RWPE2 (cell line): ENCODE results near the gene PABPC4L.
A peak's percentile ranks its signal among the peaks of the same experiment; 100 is the strongest.

Source experiments
- ATAC-seq: fragments of 200-7000 bp; cut with Tn5 transposase; 3 replicates; pipeline ENCODE4 v1.9.1; 2021; ENCODE audit warnings: low read depth
- DNase-seq: peaks from one replicate; pipeline ENCODE4 v3.0.0-alpha.2; 2020; ENCODE audit warnings: low spot score
- H3K27ac ChIP-seq: fragments of 450-650 bp; 2 replicates; pipeline ENCODE4 v1.5.1; 2017; ENCODE audit warnings: mild to moderate bottlenecking; ENCODE audit not compliant: poor library complexity, severe bottlenecking
- H3K27me3 ChIP-seq: fragments of 250-450 bp; sonication (Bioruptor Pico); 2 replicates; pipeline ENCODE4 v1.5.1; 2021; ENCODE audit warnings: mild to moderate bottlenecking, moderate library complexity; ENCODE audit not compliant: insufficient read depth, poor library complexity, severe bottlenecking
- H3K36me3 ChIP-seq: fragments of 250-450 bp; sonication (Bioruptor Pico); 2 replicates; pipeline ENCODE4 v1.5.1; 2020; ENCODE audit warnings: low read depth, mild to moderate bottlenecking, moderate library complexity
- H3K4me1 ChIP-seq: fragments of 250-450 bp; sonication (Bioruptor Pico); 2 replicates; pipeline ENCODE4 v1.5.1; 2021; ENCODE audit warnings: mild to moderate bottlenecking, moderate library complexity; ENCODE audit not compliant: insufficient read depth, poor library complexity, severe bottlenecking
- H3K4me3 ChIP-seq: fragments of 250-450 bp; sonication (Bioruptor Pico); 2 replicates; pipeline ENCODE4 v1.5.1; 2021; ENCODE audit warnings: mild to moderate bottlenecking, moderate library complexity; ENCODE audit not compliant: severe bottlenecking
- H3K9me3 ChIP-seq: fragments of 250-450 bp; sonication (Bioruptor Pico); 2 replicates; pipeline ENCODE4 v1.5.1; 2021; ENCODE audit warnings: mild to moderate bottlenecking, moderate library complexity; ENCODE audit not compliant: severe bottlenecking
- CTCF ChIP-seq: fragments of 450-650 bp; IDR thresholded peaks from one replicate; pipeline ENCODE4 v1.5.1; 2017; ENCODE audit warnings: mild to moderate bottlenecking, moderate library complexity; ENCODE audit not compliant: poor library complexity, severe bottlenecking

Gene PABPC4L

GRCh38 chr4:134189949-134190348 lies 11.6 kb downstream of the PABPC4L start:
- TF ChIP-seq CTCF, result no peak
- Histone ChIP-seq H3K27me3 (no peaks in the 10 kb centered on the region), H3K9me3 (no peaks in the 10 kb centered on the region), H3K27ac (no peak overlapping the region), H3K4me1 (no peaks in the 10 kb centered on the region), H3K36me3 (no peaks in the 10 kb centered on the region), H3K4me3 (no peak overlapping the region)
- ATAC-seq, result no peak
- no peak for DNase-seq

- no peaks in the 10 kb centered on the region for H3K27me3 ChIP-seq
- H3K9me3 ChIP-seq, result no peaks in the 10 kb centered on the region
- H3K4me1 ChIP-seq, result no peaks in the 10 kb centered on the region
- DNase-seq, result no peak
- no peaks in the 10 kb centered on the region for H3K36me3 ChIP-seq
- ATAC-seq, result no peak
- H3K4me3 ChIP-seq, result no peak overlapping the region
- TF ChIP-seq CTCF, result no peak
- H3K27ac ChIP-seq, result no peak overlapping the region
Observed at GRCh38 chr4:134189480-134189879, 12.1 kb downstream of the PABPC4L start.

GRCh38 chr4:134178706-134179105 lies 22.9 kb downstream of the PABPC4L start:
- H3K9me3 ChIP-seq, result no peaks in the 10 kb centered on the region
- DNase-seq (no peak), ATAC-seq (no peak)
- no peak overlapping the region for H3K27ac ChIP-seq
- no peak overlapping the region for H3K4me3 ChIP-seq
- H3K27me3 ChIP-seq, result no peaks in the 10 kb centered on the region
- H3K4me1 ChIP-seq, result peaks cover 4% of the 10 kb centered on the region
- H3K36me3 ChIP-seq, result no peaks in the 10 kb centered on the region
- TF ChIP-seq CTCF, result no peak

GRCh38 chr4:134174271-134174670 lies 27.3 kb downstream of the PABPC4L start:
- no peak overlapping the region for H3K4me3 ChIP-seq
- TF ChIP-seq CTCF, result no peak
- DNase-seq (no peak), ATAC-seq (no peak)
- H3K9me3 ChIP-seq, result no peaks in the 10 kb centered on the region
- no peaks in the 10 kb centered on the region for H3K27me3 ChIP-seq
- peaks cover 4% of the 10 kb centered on the region for H3K4me1 ChIP-seq
- H3K36me3 ChIP-seq, result no peaks in the 10 kb centered on the region
- H3K27ac ChIP-seq, result no peak overlapping the region

- H3K27ac ChIP-seq, result no peak overlapping the region
- no peak for DNase-seq
- TF ChIP-seq CTCF, result no peak
- peak; percentile 23; the same call in 1 of the 3 replicates for ATAC-seq
- H3K36me3 ChIP-seq, result no peaks in the 10 kb centered on the region
- H3K4me3 ChIP-seq, result no peak overlapping the region
- no peaks in the 10 kb centered on the region for H3K27me3 ChIP-seq
- H3K4me1 ChIP-seq, result no peaks in the 10 kb centered on the region
- no peaks in the 10 kb centered on the region for H3K9me3 ChIP-seq
Observed at GRCh38 chr4:134160211-134160610, 41.4 kb downstream of the PABPC4L start.
